IPS DF 4.7 (cell line): Measurements from ENCODE around the gene ERLIN1.

Source experiments
- DNase-seq: peaks from one replicate; pipeline ENCODE4 v3.0.0-alpha.2; 2013; ENCODE audit warnings: low spot score; ENCODE audit errors: extremely low read depth

Gene ERLIN1

DNA sequence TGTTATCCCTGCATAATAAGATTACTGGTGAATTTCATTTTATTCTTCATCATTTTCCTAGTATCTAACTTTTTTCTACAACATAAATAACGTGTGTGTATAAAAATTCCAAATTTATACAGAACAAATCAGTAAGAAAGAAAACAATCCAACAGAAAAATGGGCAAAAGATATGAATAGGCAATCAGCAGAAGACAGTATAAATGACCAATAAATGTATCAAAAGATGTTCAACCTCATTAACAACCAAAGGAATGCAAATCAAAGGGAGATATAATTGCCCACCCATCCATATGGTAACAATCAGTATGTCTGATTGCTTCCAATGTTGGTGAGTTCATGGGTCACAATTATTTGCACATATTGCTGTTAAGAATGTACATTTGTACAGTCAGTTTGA, 13.5 kb downstream of the ERLIN1 start:
- DNase-seq = no peak

GRCh38 chr10:100168313-100168643, 17.6 kb downstream of the ERLIN1 start:
- DNase-seq = no peak

- no peak for DNase-seq
Observed at GRCh38 chr10:100167553-100168312, 18.1 kb downstream of the ERLIN1 start.

DNA sequence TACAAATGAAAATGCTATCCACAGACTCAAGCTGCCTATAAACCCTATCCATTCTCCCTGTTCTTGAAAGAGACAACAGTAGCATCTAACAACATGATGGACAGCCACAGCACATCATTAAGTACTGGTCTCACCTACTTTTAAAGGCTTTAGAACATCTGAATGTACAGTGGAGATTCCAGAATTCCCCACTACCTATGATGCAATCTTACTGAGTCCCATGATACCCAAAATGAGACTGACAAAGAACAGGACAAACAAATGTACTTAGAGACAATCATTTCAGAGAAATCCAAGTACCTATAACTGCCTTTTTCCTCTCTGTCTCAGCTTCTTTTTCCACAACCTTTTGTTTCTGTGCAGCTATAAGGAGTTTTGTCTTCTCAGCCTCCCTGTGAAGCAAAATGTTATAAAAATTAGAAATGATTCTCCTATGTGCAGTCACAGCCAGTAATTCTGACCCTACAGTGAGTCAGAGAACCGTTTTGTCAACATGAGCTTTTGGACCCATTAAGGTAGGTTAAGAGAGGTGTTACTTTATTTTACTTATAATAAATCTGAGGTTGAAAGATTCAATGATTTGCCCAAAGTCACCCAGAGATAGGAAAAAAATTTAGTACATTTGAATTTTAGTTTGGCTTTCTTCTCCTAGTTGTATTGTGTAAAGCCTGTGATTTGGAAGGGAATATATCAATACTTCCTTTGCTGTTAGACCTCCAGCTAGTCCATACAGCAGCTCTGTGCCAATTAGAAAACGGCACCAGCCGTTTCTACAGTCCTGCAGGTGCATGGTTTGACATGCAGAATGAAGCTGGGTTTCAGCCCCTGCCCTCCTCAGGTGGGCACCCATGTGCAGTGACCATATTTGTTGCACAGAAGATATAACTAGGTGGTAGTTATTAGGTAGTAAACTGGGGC, 21.9 kb downstream of the ERLIN1 start:
- no peak for DNase-seq

DNA sequence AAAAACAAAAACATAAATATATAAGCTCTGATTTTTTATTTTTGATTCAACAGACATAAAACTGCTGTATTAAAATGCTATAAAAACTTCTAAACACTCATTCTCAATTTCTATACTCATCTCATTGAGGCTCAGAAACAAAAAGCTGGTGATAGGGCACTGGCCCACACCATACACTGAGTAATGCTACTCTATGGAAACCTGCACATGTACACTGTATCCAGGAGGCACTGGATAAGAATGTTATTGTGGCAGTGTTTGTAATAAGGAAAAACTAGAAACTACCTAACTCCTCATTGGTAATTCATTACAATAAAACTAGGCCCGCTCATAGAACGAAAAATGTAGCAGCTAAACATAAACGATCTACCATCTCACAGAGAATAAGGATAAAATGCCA, 23.1 kb downstream of the ERLIN1 start:
- no peak for DNase-seq

GRCh38 chr10:100158044-100158805, 27.6 kb downstream of the ERLIN1 start:
- DNase-seq = no peak

DNA sequence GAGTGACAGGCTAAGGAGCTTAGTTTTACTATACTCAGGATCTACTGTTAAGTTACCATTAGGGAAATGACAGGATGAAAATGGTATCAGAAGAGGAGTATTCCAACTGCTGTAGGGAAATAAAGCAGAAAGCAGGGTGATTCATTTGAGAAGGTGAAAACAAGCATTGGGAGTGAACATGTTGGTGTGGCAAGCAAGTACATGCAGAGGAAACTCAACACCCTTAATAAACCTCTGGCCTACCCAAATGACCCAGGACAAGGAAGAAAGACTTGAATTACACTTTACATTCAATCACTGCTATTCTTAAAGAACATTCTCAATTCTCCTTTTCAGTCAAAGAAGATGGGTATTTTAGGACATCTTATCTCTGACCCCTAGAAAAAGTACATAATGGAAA, 28.7 kb downstream of the ERLIN1 start:
- DNase-seq = no peak

DNA sequence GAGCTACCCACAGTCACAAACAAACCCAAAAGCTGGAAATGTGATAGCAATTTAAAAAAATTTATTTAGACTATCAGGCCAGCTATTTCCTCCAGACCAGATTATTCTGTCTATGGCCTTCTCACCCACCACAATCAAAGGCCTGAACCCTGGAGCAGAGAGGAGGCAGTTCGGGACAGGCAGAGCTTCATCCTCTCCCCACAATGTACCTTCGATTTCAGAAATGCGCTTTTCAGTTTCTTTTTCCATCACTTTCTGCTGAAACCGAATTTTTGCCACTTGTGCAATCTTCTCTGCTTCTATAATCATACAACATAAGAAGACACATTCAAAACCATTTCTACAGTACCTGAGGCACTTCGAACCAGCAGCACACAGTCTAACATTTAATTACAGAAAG, 29.9 kb downstream of the ERLIN1 start:
- DNase-seq = no peak

- DNase-seq = no peak
Observed at GRCh38 chr10:100154666-100155065, 31.2 kb downstream of the ERLIN1 start.

DNA sequence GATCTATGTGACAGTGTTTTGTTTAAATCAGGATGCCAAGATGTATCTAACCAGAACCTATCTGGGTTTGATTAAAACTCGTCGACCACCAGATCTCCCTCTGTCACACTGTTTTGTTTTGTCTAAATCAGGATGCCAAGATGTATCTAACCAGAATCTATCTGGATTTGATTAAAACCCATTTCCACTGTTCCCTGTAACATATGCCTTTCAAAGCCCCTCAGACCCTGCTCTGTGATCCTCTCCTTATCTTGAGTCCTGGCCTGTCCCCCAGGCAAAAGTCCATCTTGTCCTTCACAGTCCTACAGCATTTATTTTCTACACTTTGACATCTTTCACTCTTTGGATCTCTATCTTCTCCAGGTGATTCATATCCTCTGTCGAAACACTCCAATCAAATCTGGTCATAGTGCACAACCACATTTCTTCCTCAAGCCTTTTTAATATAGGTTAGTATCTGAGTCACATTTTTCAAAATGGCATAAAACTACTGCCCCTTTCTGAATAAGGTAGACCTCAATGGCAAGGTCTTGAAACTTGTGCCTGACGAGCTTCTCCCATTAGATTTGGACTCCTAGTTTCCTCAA, 32.5 kb downstream of the ERLIN1 start:
- no peak for DNase-seq

DNA sequence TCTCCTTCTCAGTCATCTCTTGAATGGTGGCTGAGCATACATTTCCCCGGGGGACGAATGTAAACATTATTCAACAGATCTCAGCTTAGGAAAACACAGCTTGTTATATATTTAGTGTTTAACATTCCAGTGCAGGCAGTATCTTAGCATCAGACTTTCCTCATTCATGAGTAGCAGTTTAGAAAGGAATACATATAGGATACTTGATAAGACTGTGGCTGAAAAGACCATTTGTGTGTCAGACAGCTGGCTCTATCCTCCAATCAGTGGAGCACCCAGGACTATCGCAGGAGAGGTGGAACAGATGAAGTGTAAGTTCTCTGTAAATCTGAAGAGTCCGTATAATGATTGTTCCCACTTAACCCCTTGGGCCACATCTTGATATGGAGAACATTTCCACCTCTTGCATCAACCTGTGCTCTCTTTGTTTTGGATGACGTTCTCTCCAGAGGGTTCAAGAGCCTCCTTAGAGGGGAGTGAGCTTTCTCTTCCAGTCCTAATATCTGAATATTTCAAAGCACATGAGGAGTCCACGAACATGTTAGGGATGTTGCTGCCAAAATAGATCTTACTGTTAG, 34.0 kb downstream of the ERLIN1 start:
- DNase-seq = no peak

- no peak for DNase-seq
Observed at GRCh38 chr10:100148353-100149211, 37.2 kb downstream of the ERLIN1 start.

GRCh38 chr10:100146875-100147650, 38.8 kb downstream of the ERLIN1 start:
- no peak for DNase-seq

DNA sequence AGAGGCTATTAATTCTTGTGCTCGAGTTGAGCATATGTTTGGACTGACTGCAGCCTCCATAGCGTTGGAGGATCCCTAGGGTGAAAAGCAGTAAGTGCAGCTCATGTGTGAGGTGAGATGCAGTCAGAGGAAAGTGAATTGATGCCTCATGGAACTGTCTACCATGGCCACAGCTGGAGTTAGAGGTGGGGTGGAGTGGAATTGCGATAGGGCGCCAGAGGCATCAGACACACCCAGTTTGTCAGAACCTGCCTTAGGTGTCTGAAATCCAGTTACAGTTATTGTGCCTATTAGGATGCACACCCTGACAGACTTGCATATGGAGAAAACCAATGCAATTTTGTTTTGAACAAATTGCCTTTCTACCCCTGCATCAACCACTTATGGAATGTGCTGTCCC, 39.4 kb downstream of the ERLIN1 start:
- DNase-seq = no peak

DNA sequence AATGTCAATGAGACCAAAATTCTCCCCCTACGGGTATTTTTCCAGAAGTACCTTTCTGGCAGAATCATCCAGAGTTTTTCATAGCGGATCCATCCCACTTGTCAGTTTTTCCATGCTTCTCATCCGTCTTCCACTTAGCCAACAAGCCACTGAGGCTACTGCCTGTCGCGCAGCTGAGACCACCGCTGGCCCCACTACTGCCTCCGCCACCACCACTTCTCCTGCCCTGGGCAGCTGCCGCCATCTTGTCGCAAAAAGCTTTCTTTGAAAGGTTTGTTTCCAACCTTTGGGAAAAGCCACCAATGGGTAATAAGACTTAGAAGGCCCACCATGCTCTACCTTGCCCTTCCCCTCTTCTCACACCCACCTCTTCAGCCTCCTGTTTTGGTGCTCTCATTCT, 42.1 kb downstream of the ERLIN1 start:
- no peak for DNase-seq

- no peak for DNase-seq
Observed at GRCh38 chr10:100141446-100142087, 44.3 kb downstream of the ERLIN1 start.

DNA sequence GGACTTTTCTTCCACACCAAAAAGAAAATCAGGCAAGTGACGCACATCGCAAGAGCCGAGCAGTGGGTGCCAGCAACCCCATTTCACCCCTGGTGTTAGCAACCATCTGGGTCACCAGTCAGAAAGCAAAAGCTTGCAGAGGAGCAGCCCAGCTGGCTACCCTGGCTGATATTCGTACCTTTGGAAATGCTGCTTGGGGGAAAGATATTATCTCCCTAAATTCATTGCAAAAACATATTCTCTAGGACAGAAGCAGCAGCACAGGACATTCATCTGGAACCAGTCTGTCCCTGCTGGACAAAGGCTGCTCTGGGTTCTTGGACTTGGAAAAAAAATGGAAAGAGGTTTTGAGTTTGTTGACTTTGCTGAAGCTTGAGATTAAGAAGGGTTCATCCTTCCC, 45.8 kb downstream of the ERLIN1 start:
- no peak for DNase-seq

DNA sequence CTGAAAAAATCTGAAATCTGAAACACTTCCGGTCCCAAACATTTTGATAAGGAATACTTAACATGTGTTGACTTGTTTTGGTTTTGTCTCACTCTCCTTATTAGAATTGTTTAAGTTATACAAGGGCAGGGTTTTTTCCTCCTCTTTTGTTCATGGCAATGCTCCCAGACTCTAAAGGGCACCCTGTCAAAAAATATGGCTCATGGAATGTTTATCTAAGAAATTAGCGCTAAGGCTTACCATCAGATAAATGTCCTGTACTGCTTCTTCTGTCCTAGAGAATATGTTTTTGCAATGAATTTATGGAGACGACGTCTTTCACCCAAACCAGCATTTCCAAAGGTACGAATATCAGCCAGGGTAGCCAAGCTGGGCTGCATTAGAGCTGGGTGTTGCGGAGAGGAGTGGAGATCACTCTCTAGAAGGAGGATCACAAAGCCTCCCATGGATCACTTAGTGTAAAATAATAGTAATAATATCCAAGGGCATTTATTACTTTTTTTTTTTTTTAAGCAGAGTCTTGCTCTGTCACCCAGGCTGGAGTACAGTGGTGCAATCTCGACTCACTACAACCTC, 46.8 kb downstream of the ERLIN1 start:
- DNase-seq = no peak

GRCh38 chr10:100135486-100135885, 50.3 kb downstream of the ERLIN1 start:
- no peak for DNase-seq
